HL-60 (cell line): ENCODE data around the gene SPRYD4.

Experiments
- DNase-seq, 2 experiments: peaks; one replicate each; pipeline ENCODE4 v3.0.0-alpha.2; 2010 to 2020; ENCODE audit warnings: low read depth in 1 of 2, low spot score in 1 of 2
- H3K27ac ChIP-seq: fragments of 250-450 bp; sonication (Bioruptor Pico); replicated peaks from 2 replicates; pipeline ENCODE4 v1.5.1; 2020; ENCODE audit warnings: mild to moderate bottlenecking, moderate library complexity
- H3K27me3 ChIP-seq: fragments of 250-450 bp; sonication (Bioruptor Pico); 2 replicates; pipeline ENCODE4 v1.5.1; 2021; ENCODE audit warnings: mild to moderate bottlenecking, moderate library complexity; ENCODE audit not compliant: insufficient read depth, poor library complexity, severe bottlenecking
- H3K4me3 ChIP-seq: replicated peaks from 2 replicates; pipeline ENCODE4 v1.5.1; 2011; ENCODE audit warnings: mild to moderate bottlenecking, control low read depth, low read length; ENCODE audit not compliant: insufficient read depth
- GABPA ChIP-seq: IDR thresholded peaks from 2 replicates; pipeline ENCODE4 v1.6.1; 2012; ENCODE audit warnings: low read depth
- POLR2AphosphoS5 ChIP-seq: IDR thresholded peaks from 2 replicates; pipeline ENCODE4 v1.6.1; 2012; ENCODE audit warnings: low read depth
- SPI1 ChIP-seq: IDR thresholded peaks from 2 replicates; pipeline ENCODE4 v1.6.1; 2012; ENCODE audit warnings: low read depth, mild to moderate bottlenecking, borderline replicate concordance
- long read RNA-seq: library from polyadenylated mRNA; unstranded; transcript quantifications from one replicate; pipeline ENCODE4 v2.0.0, GENCODE V29; 2020
- TF ChIP-seq, protein P1 (sequence below): IDR thresholded peaks from 2 replicates; pipeline ENCODE4 v1.6.1; 2012; ENCODE audit warnings: low read depth; ENCODE audit not compliant: insufficient replicate concordance
- TF ChIP-seq, protein P2 (sequence below): IDR thresholded peaks from one replicate; pipeline ENCODE4 v1.5.1; 2011; ENCODE audit warnings: low read length, control low read depth, inconsistent platforms; ENCODE audit not compliant: insufficient read depth

Gene SPRYD4
- long read RNA-seq, full-length matches to known transcripts, result 15 of 16 reads
- long read RNA-seq, partial matches to known transcripts, result 0 of 16 reads
- long read RNA-seq, other reads (novel, unspliced or antisense), result 1 of 16 reads

DNA sequence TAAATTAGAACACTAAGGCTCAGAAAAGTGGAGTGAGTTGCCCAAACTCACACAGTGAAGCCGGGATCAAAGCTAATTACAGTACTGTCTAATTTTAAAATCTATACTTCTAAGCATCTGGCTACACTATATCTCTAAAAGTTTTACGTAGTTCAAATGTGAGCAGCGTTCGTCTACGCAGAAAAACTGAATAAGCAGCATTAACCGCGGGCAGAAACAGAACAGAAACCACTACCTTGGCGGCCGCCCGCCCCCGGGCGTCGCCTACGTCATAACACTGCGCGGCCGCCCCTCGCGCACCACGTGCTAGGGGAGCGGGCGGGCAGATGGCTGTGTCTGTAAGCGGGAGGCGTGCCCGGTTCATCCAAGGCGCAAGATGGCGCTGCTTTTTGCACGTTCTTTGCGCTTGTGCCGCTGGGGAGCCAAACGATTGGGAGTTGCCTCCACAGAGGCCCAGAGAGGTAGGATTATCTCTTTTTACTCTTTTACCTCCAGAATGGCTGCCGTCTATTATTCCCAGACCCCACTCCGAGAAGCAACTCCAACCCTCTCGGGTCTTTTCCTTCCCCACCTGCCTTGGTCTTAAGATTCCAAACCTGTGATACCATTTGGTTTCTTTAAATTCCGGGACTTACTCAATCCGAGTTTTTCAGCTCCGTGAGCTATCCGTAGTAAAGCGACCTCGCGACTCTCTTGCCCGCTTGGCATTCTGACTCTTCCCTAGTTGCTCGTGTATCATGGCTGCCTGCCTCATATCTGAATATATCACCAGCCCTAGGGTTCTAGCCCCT, at the start of gene SPRYD4:
TSS of gene SPRYD4 (plus strand) at position 363 of the 791 bp plus-strand sequence. CDS start at position 377, 14 bp downstream.
- TF ChIP-seq GABPA (no peak), SPI1 (no peak), POLR2AphosphoS5 (peak; percentile 92)
- TF ChIP-seq, protein P1, sequence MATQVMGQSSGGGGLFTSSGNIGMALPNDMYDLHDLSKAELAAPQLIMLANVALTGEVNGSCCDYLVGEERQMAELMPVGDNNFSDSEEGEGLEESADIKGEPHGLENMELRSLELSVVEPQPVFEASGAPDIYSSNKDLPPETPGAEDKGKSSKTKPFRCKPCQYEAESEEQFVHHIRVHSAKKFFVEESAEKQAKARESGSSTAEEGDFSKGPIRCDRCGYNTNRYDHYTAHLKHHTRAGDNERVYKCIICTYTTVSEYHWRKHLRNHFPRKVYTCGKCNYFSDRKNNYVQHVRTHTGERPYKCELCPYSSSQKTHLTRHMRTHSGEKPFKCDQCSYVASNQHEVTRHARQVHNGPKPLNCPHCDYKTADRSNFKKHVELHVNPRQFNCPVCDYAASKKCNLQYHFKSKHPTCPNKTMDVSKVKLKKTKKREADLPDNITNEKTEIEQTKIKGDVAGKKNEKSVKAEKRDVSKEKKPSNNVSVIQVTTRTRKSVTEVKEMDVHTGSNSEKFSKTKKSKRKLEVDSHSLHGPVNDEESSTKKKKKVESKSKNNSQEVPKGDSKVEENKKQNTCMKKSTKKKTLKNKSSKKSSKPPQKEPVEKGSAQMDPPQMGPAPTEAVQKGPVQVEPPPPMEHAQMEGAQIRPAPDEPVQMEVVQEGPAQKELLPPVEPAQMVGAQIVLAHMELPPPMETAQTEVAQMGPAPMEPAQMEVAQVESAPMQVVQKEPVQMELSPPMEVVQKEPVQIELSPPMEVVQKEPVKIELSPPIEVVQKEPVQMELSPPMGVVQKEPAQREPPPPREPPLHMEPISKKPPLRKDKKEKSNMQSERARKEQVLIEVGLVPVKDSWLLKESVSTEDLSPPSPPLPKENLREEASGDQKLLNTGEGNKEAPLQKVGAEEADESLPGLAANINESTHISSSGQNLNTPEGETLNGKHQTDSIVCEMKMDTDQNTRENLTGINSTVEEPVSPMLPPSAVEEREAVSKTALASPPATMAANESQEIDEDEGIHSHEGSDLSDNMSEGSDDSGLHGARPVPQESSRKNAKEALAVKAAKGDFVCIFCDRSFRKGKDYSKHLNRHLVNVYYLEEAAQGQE, result peak; percentile 67
- TF ChIP-seq, protein P2, sequence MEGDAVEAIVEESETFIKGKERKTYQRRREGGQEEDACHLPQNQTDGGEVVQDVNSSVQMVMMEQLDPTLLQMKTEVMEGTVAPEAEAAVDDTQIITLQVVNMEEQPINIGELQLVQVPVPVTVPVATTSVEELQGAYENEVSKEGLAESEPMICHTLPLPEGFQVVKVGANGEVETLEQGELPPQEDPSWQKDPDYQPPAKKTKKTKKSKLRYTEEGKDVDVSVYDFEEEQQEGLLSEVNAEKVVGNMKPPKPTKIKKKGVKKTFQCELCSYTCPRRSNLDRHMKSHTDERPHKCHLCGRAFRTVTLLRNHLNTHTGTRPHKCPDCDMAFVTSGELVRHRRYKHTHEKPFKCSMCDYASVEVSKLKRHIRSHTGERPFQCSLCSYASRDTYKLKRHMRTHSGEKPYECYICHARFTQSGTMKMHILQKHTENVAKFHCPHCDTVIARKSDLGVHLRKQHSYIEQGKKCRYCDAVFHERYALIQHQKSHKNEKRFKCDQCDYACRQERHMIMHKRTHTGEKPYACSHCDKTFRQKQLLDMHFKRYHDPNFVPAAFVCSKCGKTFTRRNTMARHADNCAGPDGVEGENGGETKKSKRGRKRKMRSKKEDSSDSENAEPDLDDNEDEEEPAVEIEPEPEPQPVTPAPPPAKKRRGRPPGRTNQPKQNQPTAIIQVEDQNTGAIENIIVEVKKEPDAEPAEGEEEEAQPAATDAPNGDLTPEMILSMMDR, result no peak
- Histone ChIP-seq H3K27me3 (no peaks in the 10 kb centered on the region), H3K4me3 (peak within 1 kb of the TSS; percentile 66), H3K27ac (peak within 1 kb of the TSS; percentile 92)
- DNase-seq, result peak; percentile 85 to 92

DNA sequence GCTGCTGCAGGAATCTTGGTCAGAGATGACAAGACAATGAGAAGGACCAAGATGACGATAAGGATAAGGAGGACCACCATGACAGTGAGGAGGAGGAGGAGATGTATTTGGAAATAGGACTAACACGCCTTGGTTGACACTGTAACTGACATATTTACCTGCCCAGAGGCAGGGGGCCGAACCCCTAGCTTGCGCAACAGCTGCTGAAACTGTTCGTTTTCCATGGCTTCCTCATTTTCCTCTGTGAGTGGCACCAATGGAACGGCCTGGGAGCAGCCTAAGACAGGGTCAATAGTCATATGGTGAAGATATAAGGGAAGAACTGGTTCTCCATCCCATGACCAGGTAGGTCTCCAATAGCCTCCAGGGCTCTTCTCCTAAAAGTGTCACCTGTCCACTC, 48.0 kb upstream of the SPRYD4 start:
- TF ChIP-seq, protein P1, result no peak
- TF ChIP-seq SPI1, result peak; percentile 30; the same call in 1 of the 2 replicates
- Histone ChIP-seq H3K27ac (no peak overlapping the region), H3K4me3 (no peak overlapping the region), H3K27me3 (no peaks in the 10 kb centered on the region)
- peak in 1 of 2 experiments; percentile 9 for DNase-seq

DNA sequence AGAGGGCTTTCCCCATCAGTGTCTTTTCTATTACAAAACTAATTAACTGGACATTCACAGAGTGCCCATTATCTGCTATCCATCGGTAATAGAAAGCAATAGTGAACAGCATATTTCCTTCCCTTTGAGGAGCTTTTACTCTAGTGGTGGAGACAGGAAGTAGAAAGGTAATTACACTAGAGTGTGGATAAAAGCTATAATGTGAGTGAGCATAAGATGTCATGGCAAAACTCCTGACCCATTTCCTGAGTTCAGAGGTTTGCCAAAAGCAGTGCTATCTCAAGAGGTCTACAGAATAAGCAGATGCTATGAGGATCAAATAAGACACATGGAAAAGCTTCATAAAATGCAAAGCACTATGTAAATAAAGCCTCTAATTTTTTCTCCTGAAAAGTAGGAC, 43.2 kb upstream of the SPRYD4 start:
- Histone ChIP-seq H3K27ac (no peak overlapping the region), H3K27me3 (no peaks in the 10 kb centered on the region), H3K4me3 (no peak overlapping the region)
- no peak for DNase-seq
- TF ChIP-seq POLR2AphosphoS5 (no peak), SPI1 (no peak), GABPA (no peak)
- TF ChIP-seq, protein P1, result no peak
- TF ChIP-seq, protein P2, result no peak
